Measurements from ENCODE around the gene DCDC2.
A peak's percentile ranks its signal among the peaks of the same experiment; 100 is the strongest.
"Not testable (repeated sequence)": the region's sequence is repeated elsewhere in the genome, so short reads cannot be mapped to it uniquely, and the experiment has no call there.

The DCDC2 gene

GRCh38 chr6:24255676-24256075 is 102.2 kb downstream of the DCDC2 start:
- DNase-seq: no peak

- no peak for DNase-seq
These were observed 104.5 kb downstream of the DCDC2 start for GRCh38 chr6:24253360-24253759.

GRCh38 chr6:24252280-24252679 is 105.6 kb downstream of the DCDC2 start:
- DNase-seq: no peak

GRCh38 chr6:24251339-24251738 is 106.5 kb downstream of the DCDC2 start:
- DNase-seq: no peak

- peak in 2 of 3 experiments; percentile 39 to 68 for DNase-seq
These were observed 107.9 kb downstream of the DCDC2 start for GRCh38 chr6:24249926-24250325.

GRCh38 chr6:24245275-24245674 is 112.6 kb downstream of the DCDC2 start:
- no peak for DNase-seq

- DNase-seq: no peak
These were observed 114.9 kb downstream of the DCDC2 start for GRCh38 chr6:24242924-24243323.

- not testable (repeated sequence) for DNase-seq
These were observed 116.1 kb downstream of the DCDC2 start for GRCh38 chr6:24241779-24242178.

- DNase-seq: no peak
These were observed 116.9 kb downstream of the DCDC2 start for GRCh38 chr6:24240943-24241342.

- no peak for DNase-seq
These were observed 117.4 kb downstream of the DCDC2 start for GRCh38 chr6:24240380-24240928.

GRCh38 chr6:24238700-24239099 is 119.2 kb downstream of the DCDC2 start:
- no peak for DNase-seq

GRCh38 chr6:24236779-24237178 is 121.1 kb downstream of the DCDC2 start:
- not testable (repeated sequence) for DNase-seq

- no peak for DNase-seq
These were observed 123.9 kb downstream of the DCDC2 start for GRCh38 chr6:24233813-24234442.

- DNase-seq: peak in 1 of 3 experiments; percentile 28
These were observed 126.4 kb downstream of the DCDC2 start for GRCh38 chr6:24231438-24231977.

- no peak for DNase-seq
These were observed 128.0 kb downstream of the DCDC2 start for GRCh38 chr6:24229696-24230405.

- DNase-seq: no peak
These were observed 129.1 kb downstream of the DCDC2 start for GRCh38 chr6:24228681-24229255.

- DNase-seq: no peak
These were observed 129.7 kb downstream of the DCDC2 start for GRCh38 chr6:24228123-24228522.

GRCh38 chr6:24227556-24227955 is 130.3 kb downstream of the DCDC2 start:
- no peak for DNase-seq

- no peak for DNase-seq
These were observed 131.3 kb downstream of the DCDC2 start for GRCh38 chr6:24226541-24226940.

- no peak for DNase-seq
These were observed 132.0 kb downstream of the DCDC2 start for GRCh38 chr6:24225838-24226237.

GRCh38 chr6:24223115-24223919 is 134.5 kb downstream of the DCDC2 start:
- DNase-seq: peak in 1 of 3 experiments; percentile 18

GRCh38 chr6:24219670-24220069 is 138.2 kb downstream of the DCDC2 start:
- DNase-seq: no peak

GRCh38 chr6:24214984-24215383 is 142.9 kb downstream of the DCDC2 start:
- DNase-seq: no peak
